ENCODE measurements around the gene FSCN2.
A peak's percentile ranks its signal among the peaks of the same experiment; 100 is the strongest.

FSCN2 gene

GRCh38 chr17:81491761-81492160 is 36.4 kb upstream of the FSCN2 start:
- no peak for DNase-seq

DNA sequence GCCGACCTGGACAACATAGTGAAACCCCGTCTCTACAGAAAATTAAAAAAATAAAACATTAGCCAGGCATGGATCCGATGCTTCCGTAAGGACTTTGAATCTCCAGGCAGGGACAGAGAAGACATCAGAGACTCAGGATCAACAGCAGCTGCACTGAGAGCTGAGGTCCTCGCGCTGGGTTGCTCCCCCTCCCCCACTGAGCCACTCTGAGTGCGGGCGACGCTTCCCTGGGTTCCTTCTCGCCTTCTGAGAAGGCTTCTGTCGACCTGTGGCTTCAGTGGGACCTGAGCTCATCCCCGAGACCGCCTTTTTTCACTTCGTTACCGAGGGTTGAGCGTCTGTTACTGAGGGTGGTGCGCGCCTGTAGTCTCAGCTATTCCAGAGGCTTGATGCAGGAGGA is 36.0 kb upstream of the FSCN2 start:
- DNase-seq = no peak

- no peak for DNase-seq
These were observed 35.5 kb upstream of the FSCN2 start for GRCh38 chr17:81492706-81493105.

DNA sequence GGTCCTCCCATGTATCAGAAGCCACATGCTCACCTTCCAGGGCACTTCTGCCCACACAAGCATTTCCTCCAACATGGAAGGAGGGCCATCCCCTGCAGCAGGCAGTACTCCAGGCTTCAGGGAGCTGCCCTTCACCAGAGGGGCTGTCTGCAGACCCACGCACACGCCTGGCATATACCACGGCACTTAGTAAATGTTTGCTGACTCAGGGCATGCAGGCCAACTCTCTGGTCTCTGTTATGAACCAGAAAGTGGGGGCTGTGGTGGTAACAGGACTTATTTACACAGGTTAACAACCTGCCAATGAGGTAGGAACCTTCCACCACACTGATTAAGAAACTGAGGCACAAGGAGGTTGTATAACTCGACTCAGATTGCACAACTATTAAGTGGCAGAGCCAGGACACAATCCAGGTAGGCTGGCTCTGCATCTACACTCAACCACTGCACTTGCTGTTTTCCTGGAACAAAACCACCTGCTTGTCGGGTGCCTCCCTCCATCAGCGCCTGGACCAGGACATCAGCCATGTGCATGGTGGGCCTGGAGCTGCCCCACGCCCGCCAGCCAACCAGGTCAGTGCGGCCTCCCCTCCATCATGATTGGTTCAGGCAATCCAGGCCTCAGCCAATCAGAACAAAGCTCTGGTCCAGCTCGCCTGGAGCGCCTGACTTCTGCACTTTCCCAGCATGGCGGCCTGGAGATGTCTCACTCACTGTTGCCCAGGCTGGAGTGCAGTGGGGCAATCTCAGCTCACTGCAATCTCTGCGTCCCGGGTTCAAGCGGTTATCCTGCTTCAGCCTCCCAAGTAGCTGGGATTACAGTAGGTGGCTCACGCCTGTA is 34.8 kb upstream of the FSCN2 start:
- no peak for DNase-seq

- DNase-seq = no peak
These were observed 33.4 kb upstream of the FSCN2 start for GRCh38 chr17:81494626-81495377.

GRCh38 chr17:81498953-81499600 is 29.1 kb upstream of the FSCN2 start:
- DNase-seq = no peak

DNA sequence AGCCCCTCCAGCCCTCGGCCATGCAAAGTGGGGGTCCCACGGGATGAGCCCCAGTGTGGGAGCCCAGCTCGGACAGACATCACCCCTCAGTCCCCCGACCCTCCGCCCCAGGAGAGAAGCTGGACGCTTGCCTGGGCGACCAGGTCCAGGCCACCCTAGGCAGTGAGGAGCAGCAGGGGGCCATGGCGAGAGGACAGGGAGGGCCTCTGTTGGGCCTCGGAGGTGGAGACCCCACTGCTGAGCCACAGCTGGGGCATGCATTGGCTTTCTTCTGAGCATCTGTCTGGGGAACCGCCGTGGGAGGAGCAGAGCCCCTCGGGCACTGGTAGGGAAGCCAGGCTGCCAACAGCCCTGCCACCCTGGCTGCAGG is 28.6 kb upstream of the FSCN2 start:
- no peak for DNase-seq

GRCh38 chr17:81500047-81500446 is 28.1 kb upstream of the FSCN2 start:
- DNase-seq = no peak

DNA sequence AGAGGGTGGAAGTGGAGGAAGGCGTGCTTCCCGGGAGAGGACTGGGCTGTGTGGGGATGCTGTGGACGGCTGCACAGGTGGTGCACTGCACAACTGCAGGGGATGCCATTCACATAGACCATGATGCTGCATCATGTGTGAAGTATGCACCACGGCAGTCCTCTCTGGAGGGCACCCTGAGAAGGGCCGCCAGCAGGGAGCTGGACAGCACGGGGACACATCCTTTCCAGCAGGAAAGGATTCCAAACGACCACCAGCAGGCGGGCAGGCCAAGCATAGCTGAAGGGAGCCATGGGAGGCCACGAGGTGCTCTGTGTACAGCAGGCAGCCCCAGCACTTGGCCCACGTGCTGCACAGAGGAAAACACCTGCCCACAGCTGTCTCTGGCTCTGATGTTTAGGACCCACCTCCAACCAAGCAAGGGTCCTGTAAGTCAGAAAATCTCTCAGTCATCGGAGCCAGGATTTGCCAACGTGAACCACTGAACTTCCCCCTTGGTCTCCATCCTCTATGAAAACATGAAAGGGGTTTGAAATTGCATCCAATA is 25.6 kb upstream of the FSCN2 start:
- DNase-seq = no peak

DNA sequence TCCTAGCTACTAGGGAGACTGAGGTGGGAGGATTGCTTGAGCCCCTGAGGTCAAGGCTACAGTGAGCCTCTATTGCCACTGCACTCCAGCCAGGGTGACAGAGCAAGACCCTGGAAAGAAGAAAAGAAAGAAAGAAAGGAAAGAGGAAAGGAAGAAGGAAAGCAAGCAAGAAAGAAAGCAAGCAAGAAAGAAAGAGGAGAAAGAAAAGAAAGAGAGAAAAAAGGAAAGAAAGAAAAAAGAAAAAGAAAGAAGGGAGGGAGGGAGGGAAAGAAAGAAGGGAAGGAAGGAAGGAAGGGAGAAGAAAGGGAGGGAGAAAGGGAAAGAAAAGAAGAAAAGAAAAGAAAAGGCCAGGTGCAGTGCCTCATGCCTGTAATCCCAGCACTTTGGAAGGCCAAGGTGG is 24.6 kb upstream of the FSCN2 start:
- DNase-seq = no peak

DNA sequence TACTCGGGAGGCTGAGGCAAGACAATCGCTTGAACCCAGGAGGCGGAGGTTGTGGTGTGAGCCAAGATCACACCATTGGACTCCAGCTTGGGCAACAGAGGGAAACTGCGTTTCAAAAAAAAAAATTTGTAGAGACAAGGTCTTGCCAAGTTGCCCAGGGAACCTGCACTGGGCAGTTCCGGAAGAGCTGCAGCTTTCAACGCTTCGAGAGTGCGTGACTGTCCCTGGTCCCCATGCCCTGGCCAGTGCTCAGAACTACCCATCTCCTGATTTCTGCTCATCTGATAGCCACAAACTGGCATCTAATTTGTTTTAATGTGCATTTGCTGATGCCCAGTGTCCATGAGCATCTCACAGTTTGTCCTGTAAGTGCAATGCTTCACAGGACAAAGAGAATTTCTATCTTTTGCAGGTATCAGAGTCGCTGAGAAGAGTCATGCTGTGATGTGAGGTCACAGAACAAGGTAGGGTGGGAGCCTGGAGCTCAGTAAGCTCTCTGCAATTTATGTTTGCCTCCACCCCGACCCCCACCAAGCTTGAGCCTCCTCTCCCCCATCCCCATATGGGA is 19.5 kb upstream of the FSCN2 start:
- DNase-seq = peak; percentile 65

- DNase-seq = no peak
These were observed 18.8 kb upstream of the FSCN2 start for GRCh38 chr17:81509207-81509971.

GRCh38 chr17:81509972-81510784 is 18.0 kb upstream of the FSCN2 start:
- no peak for DNase-seq

- DNase-seq = no peak
These were observed 17.2 kb upstream of the FSCN2 start for GRCh38 chr17:81510785-81511553.

DNA sequence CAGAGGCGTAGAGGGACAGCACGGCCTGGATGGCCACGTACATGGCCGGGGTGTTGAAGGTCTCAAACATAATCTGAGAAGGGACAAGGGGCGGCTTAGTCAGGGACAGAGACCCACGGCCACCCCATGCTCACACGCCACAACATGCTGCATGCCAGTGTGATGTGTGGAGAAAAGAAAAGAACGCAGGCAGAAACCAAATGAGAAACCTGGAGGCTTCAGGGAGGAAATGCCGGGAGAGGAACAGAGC is 16.7 kb upstream of the FSCN2 start:
- DNase-seq = no peak

DNA sequence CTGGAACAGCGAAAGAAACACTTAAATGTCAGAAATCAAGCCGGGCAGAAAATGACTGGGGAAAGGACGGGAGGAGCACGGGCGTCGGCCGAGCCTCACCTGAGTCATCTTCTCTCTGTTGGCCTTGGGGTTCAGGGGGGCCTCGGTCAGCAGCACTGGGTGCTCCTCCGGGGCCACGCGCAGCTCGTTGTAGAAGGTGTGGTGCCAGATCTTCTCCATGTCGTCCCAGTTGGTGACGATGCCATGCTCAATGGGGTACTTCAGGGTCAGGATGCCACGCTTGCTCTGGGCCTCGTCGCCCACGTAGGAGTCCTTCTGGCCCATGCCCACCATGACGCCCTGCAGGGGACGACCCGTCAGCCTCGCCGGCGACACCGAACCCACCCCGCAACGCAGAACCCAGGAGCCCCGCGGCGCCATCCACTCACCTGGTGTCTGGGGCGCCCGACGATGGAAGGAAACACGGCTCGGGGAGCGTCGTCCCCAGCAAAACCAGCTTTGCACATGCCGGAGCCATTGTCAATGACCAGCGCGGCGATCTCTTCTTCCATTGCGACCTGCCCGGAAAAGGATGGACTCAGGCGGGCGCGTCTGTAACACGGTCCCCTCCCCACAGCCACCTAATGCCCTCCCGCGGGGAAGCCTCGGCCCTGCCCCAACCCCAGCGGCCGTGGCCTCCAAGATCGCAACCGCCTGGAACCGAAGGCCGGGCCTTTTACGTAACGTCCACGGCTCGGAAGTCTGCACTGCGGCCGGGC is 16.2 kb upstream of the FSCN2 start:
- no peak for DNase-seq

- peak; percentile 97 for DNase-seq
These were observed 15.4 kb upstream of the FSCN2 start, which contains the start of gene ACTG1 for GRCh38 chr17:81512562-81513371. ACTG1 (minus strand) TSS chr17:81512799; CDS start chr17:81512354, 445 bp downstream.

DNA sequence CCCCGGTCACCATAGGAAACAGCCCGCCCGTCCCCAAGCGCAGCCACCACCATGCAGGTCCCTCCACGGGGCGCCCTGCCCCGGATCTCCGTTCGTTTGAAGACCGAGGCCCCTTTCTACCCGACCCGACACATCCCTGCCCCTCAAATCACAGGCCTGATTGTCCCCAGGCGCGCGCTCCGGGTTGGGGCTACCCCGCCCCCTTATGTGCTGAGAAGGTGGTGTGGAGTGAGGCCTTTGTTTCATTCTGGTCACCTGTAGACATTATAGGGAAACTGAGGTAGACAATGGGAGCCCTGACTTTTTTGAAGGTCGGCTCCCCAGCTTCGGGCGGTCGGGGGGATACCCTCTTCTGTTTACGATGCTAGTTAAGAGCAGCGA is 14.8 kb upstream of the FSCN2 start:
- DNase-seq = peak; percentile 79
